Lung (tissue), 12 donors: ENCODE data around the gene CHSY1. TPM values are rescaled to one million over a fixed set of nuclear protein-coding genes. Genes with fewer than 3 reads are reported as not detected.

ENCODE experiments used
- ATAC-seq: fragments of 200-7000 bp; cut with Tn5 transposase; one replicate; pipeline ENCODE4 v1.9.1; 2020; ENCODE audit warnings: moderate number of reproducible peaks; ENCODE audit not compliant: insufficient read depth, low FRiP score
- DNase-seq, 3 donors: peaks; one replicate each; pipeline ENCODE4 v3.0.0-alpha.2; 2013 to 2017
- H3K27ac ChIP-seq, 2 donors: one replicate each; pipeline ENCODE4 v1.5.1; 2013; ENCODE audit warnings: mild to moderate bottlenecking in 2 of 2, moderate library complexity in 2 of 2, control low read depth in 1 of 2, inconsistent platforms in 1 of 2, low read depth in 1 of 2, low read length in 1 of 2
- H3K27me3 ChIP-seq, 3 donors: one replicate each; pipeline ENCODE4 v1.5.1; 2013; ENCODE audit warnings: low read length in 2 of 3; ENCODE audit not compliant: control insufficient read depth in 3 of 3, insufficient read depth in 3 of 3
- H3K36me3 ChIP-seq, 4 donors: one replicate each; pipeline ENCODE4 v1.5.1; 2013; ENCODE audit warnings: low read length in 4 of 4, mild to moderate bottlenecking in 1 of 4, moderate library complexity in 1 of 4; ENCODE audit not compliant: control insufficient read depth in 4 of 4, insufficient read depth in 4 of 4
- H3K4me1 ChIP-seq, 5 donors: one replicate each; pipeline ENCODE4 v1.5.1; 2013; ENCODE audit warnings: low read length in 5 of 5, mild to moderate bottlenecking in 2 of 5, moderate library complexity in 1 of 5; ENCODE audit not compliant: control insufficient read depth in 5 of 5, insufficient read depth in 5 of 5
- H3K4me3 ChIP-seq: one replicate; pipeline ENCODE4 v1.5.1; 2013; ENCODE audit warnings: mild to moderate bottlenecking, control low read depth, moderate library complexity
- H3K9ac ChIP-seq, 2 donors: one replicate each; pipeline ENCODE4 v1.5.1; 2013; ENCODE audit warnings: low read length in 2 of 2, control low read depth in 1 of 2; ENCODE audit not compliant: insufficient read depth in 1 of 2
- H3K9me3 ChIP-seq, 4 donors: one replicate each; pipeline ENCODE4 v1.5.1; 2013; ENCODE audit warnings: low read length in 3 of 4, mild to moderate bottlenecking in 1 of 4, moderate library complexity in 1 of 4; ENCODE audit not compliant: control insufficient read depth in 4 of 4, insufficient read depth in 3 of 4
- CTCF ChIP-seq: IDR thresholded peaks from 2 replicates; pipeline ENCODE4 v1.5.1; 2012; ENCODE audit warnings: mild to moderate bottlenecking; ENCODE audit errors: control extremely low read depth, extremely low read depth
- WGBS, 2 donors: extraction: QIAGEN DNeasy Blood & Tissue Kit; methylation state at CpG; one replicate each; pipeline ENCODE4 v1.1.7; 2013; 5-methylcytosine and 5-hydroxymethylcytosine counted together
- polyA plus RNA-seq, 2 donors: library from polyadenylated mRNA; stranded (reverse); fragments of 200-250 nt; gene quantifications; one replicate each; pipeline ENCODE4 v1.2.1, GENCODE V29; 2013
- total RNA-seq, 2 donors: library from RNA; depleted of rRNA in 1 of 2; stranded (reverse); fragments of >200 nt in 1 of 2; gene quantifications; one replicate each; pipeline ENCODE4 v1.2.1, GENCODE V29; 2014 to 2021
- donor health status: control.
- donor health status: control.
- donor health status: Bipolar disorder and iron deficiency.
- donor health status: healthy.
- donor health status: DM: yes; HTN: yes; CAD: no.

The CHSY1 gene
- total and polyA plus RNA-seq, 4 donors: 11.8 to 52.2 (median 30.4) TPM

GRCh38 chr15:101167411-101167752 is 84.5 kb downstream of the CHSY1 start:
- no peak for TF ChIP-seq CTCF
- WGBS, 2 donors: 41 to 45% methylated on average over 3 of the region's 3 CpGs
- no peaks in the 10 kb centered on the region for H3K27me3 ChIP-seq
- no peak overlapping the region for H3K4me3 ChIP-seq
- peaks cover 0 to 3% (median 0%) of the 10 kb centered on the region in 4 donors for H3K36me3 ChIP-seq
- H3K9me3 ChIP-seq: peaks cover 3 to 20% (median 4%) of the 10 kb centered on the region in 4 donors
- peak overlapping the region; percentile 78 to 97 for H3K27ac ChIP-seq
- peaks cover 0 to 50% (median 13%) of the 10 kb centered on the region in 5 donors for H3K4me1 ChIP-seq
- DNase-seq (peak in 1 of 3 donors; percentile 62), ATAC-seq (no peak)
- no peak overlapping the region for H3K9ac ChIP-seq

- DNase-seq: no peak
- no peak for ATAC-seq
- Histone ChIP-seq H3K36me3 (peaks cover 0 to 3% (median 0%) of the 10 kb centered on the region in 4 donors), H3K4me3 (no peak overlapping the region), H3K9me3 (peaks cover 3 to 20% (median 4%) of the 10 kb centered on the region in 4 donors), H3K27me3 (no peaks in the 10 kb centered on the region), H3K4me1 (peaks cover 0 to 52% (median 18%) of the 10 kb centered on the region in 5 donors), H3K27ac (no peak overlapping the region), H3K9ac (no peak overlapping the region)
- 72 to 97% methylated on average over 2 of the region's 2 CpGs for WGBS, 2 donors
- TF ChIP-seq CTCF: no peak
Measured at GRCh38 chr15:101165905-101166471, 85.9 kb downstream of the CHSY1 start.

- Histone ChIP-seq H3K9ac (no peak overlapping the region), H3K4me3 (no peak overlapping the region), H3K27ac (peak overlapping the region in 1 of 2 donors; percentile 40), H3K27me3 (no peaks in the 10 kb centered on the region), H3K36me3 (peaks cover 0 to 3% (median 0%) of the 10 kb centered on the region in 4 donors), H3K4me1 (peaks cover 0 to 50% (median 20%) of the 10 kb centered on the region in 5 donors), H3K9me3 (peaks cover 3 to 20% (median 4%) of the 10 kb centered on the region in 4 donors)
- DNase-seq: peak; percentile 98 to 99 (median 98)
- no peak for ATAC-seq
- WGBS, 2 donors: 49 to 61% methylated on average over 12 of the region's 12 CpGs
- TF ChIP-seq CTCF: no peak
Measured at GRCh38 chr15:101162701-101163483, 89.0 kb downstream of the CHSY1 start.
